Lung (tissue), 12 donors: ENCODE data around the gene TBC1D22A. TPM values are rescaled to one million over a fixed set of nuclear protein-coding genes. Genes with fewer than 3 reads are reported as not detected.

Source experiments
- ATAC-seq: fragments of 200-7000 bp; cut with Tn5 transposase; one replicate; pipeline ENCODE4 v1.9.1; 2020; ENCODE audit warnings: moderate number of reproducible peaks; ENCODE audit not compliant: insufficient read depth, low FRiP score
- DNase-seq, 3 donors: peaks; one replicate each; pipeline ENCODE4 v3.0.0-alpha.2; 2013 to 2017
- H3K27ac ChIP-seq, 2 donors: one replicate each; pipeline ENCODE4 v1.5.1; 2013; ENCODE audit warnings: mild to moderate bottlenecking in 2 of 2, moderate library complexity in 2 of 2, control low read depth in 1 of 2, inconsistent platforms in 1 of 2, low read depth in 1 of 2, low read length in 1 of 2
- H3K27me3 ChIP-seq, 3 donors: one replicate each; pipeline ENCODE4 v1.5.1; 2013; ENCODE audit warnings: low read length in 2 of 3; ENCODE audit not compliant: control insufficient read depth in 3 of 3, insufficient read depth in 3 of 3
- H3K36me3 ChIP-seq, 4 donors: one replicate each; pipeline ENCODE4 v1.5.1; 2013; ENCODE audit warnings: low read length in 4 of 4, mild to moderate bottlenecking in 1 of 4, moderate library complexity in 1 of 4; ENCODE audit not compliant: control insufficient read depth in 4 of 4, insufficient read depth in 4 of 4
- H3K4me1 ChIP-seq, 5 donors: one replicate each; pipeline ENCODE4 v1.5.1; 2013; ENCODE audit warnings: low read length in 5 of 5, mild to moderate bottlenecking in 2 of 5, moderate library complexity in 1 of 5; ENCODE audit not compliant: control insufficient read depth in 5 of 5, insufficient read depth in 5 of 5
- H3K4me3 ChIP-seq: one replicate; pipeline ENCODE4 v1.5.1; 2013; ENCODE audit warnings: mild to moderate bottlenecking, control low read depth, moderate library complexity
- H3K9ac ChIP-seq, 2 donors: one replicate each; pipeline ENCODE4 v1.5.1; 2013; ENCODE audit warnings: low read length in 2 of 2, control low read depth in 1 of 2; ENCODE audit not compliant: insufficient read depth in 1 of 2
- H3K9me3 ChIP-seq, 4 donors: one replicate each; pipeline ENCODE4 v1.5.1; 2013; ENCODE audit warnings: low read length in 3 of 4, mild to moderate bottlenecking in 1 of 4, moderate library complexity in 1 of 4; ENCODE audit not compliant: control insufficient read depth in 4 of 4, insufficient read depth in 3 of 4
- WGBS, 2 donors: extraction: QIAGEN DNeasy Blood & Tissue Kit; methylation state at CpG; one replicate each; pipeline ENCODE4 v1.1.7; 2013; 5-methylcytosine and 5-hydroxymethylcytosine counted together
- polyA plus RNA-seq, 2 donors: library from polyadenylated mRNA; stranded (reverse); fragments of 200-250 nt; gene quantifications; one replicate each; pipeline ENCODE4 v1.2.1, GENCODE V29; 2013
- total RNA-seq, 2 donors: library from RNA; depleted of rRNA in 1 of 2; stranded (reverse); fragments of >200 nt in 1 of 2; gene quantifications; one replicate each; pipeline ENCODE4 v1.2.1, GENCODE V29; 2014 to 2021
- TF ChIP-seq, protein P1 (sequence below): IDR thresholded peaks from 2 replicates; pipeline ENCODE4 v1.5.1; 2012; ENCODE audit warnings: mild to moderate bottlenecking; ENCODE audit errors: control extremely low read depth, extremely low read depth
- donor health status: control.
- donor health status: control.
- donor health status: Bipolar disorder and iron deficiency.
- donor health status: healthy.
- donor health status: DM: yes; HTN: yes; CAD: no.

TBC1D22A gene
- total and polyA plus RNA-seq, 4 donors, result 20.2 to 38.4 (median 21.0) TPM

DNA sequence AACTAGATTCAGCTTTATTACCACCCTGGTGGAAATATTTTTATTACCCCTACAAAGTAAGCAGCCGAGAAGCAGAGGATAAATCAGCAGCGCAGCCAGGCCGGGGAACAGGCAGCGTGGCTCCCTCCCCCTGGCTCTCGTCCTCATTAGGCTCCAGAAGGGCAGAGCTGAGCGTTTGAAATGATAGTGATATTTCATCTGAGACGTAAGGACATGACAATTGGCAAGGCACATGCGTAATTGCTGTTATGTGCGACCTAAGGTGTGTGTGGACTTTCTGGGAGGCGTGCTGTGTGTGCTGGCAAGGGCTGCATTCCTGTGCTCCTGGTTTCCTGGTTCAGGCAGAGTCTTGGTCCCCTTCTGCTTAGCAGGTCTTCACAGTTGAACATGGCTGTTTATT is 247.8 kb downstream of the TBC1D22A start:
- Histone ChIP-seq H3K36me3 (peaks cover 0 to 9% (median 7%) of the 10 kb centered on the region in 4 donors), H3K9me3 (peaks cover 0 to 2% (median 0%) of the 10 kb centered on the region in 4 donors), H3K27ac (no peak overlapping the region), H3K9ac (no peak overlapping the region), H3K4me1 (peaks cover 0 to 6% (median 0%) of the 10 kb centered on the region in 5 donors), H3K27me3 (no peaks in the 10 kb centered on the region), H3K4me3 (no peak overlapping the region)
- ATAC-seq, result no peak
- TF ChIP-seq, protein P1, sequence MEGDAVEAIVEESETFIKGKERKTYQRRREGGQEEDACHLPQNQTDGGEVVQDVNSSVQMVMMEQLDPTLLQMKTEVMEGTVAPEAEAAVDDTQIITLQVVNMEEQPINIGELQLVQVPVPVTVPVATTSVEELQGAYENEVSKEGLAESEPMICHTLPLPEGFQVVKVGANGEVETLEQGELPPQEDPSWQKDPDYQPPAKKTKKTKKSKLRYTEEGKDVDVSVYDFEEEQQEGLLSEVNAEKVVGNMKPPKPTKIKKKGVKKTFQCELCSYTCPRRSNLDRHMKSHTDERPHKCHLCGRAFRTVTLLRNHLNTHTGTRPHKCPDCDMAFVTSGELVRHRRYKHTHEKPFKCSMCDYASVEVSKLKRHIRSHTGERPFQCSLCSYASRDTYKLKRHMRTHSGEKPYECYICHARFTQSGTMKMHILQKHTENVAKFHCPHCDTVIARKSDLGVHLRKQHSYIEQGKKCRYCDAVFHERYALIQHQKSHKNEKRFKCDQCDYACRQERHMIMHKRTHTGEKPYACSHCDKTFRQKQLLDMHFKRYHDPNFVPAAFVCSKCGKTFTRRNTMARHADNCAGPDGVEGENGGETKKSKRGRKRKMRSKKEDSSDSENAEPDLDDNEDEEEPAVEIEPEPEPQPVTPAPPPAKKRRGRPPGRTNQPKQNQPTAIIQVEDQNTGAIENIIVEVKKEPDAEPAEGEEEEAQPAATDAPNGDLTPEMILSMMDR, result no peak
- DNase-seq, result no peak
- 97% methylated on average over 10 of the region's 10 CpGs for WGBS, 2 donors

DNA sequence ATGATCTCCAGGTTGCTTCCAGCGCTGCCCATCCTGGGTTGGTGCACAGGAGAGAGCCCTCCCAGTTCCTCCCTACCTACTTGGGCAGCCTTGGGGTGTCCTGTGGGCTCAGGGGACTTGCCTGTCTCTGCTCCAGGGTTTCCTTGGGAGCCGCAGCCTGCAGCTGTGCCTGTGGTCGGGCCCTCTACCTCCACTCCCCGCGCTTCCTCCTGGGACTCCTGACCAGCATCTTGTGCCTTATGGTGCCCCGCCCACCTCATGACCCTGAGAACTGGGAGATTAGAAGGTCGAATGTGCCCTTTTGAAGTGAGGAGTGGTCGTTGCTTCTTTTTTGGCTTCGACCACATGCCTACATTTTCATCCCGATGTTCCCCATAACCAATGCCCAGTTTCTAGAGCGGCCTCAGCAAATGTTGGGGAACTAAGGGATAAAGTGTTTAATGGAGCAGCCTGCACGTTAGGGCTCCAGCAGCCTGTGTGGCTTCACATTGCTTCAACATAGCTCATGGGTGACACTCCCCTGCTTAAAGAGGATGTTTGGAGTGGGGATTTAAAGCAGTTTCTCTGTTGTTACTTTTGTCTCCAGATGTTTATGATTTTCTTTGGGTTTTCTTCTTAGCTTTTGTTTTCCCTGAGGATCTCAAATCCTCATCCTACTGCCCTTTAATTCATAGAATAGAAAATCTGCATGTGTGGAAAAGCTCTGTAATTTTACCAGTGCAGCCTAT is 248.8 kb downstream of the TBC1D22A start:
- Histone ChIP-seq H3K9me3 (peaks cover 0 to 2% (median 0%) of the 10 kb centered on the region in 4 donors), H3K27me3 (no peaks in the 10 kb centered on the region), H3K9ac (no peak overlapping the region), H3K4me3 (no peak overlapping the region), H3K27ac (no peak overlapping the region), H3K36me3 (peaks cover 0 to 10% (median 7%) of the 10 kb centered on the region in 4 donors), H3K4me1 (peaks cover 0 to 9% (median 0%) of the 10 kb centered on the region in 5 donors)
- no peak for ATAC-seq
- TF ChIP-seq, protein P1, result no peak
- DNase-seq, result peak in 1 of 3 donors; percentile 4
- 89 to 92% methylated on average over 12 of the region's 12 CpGs for WGBS, 2 donors

DNA sequence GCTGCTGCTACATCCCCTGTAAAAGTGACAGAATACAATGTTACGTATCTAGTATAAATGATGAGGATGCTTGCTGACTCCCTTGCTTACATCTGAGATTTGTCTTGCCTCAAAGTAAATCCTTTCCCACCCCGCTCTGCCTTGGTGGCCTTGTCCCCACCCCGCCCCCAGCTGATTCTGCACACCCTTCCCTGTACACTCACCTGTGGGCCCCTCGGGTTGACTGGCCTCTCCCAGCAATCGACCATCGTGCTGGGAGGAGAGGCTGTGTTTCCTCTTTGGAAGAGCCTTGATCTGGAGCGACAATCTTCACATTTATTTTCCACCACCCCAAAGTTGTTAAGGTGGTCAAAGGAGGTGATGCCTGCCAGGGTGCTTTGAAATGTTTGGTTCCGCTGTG is 249.4 kb downstream of the TBC1D22A start:
- TF ChIP-seq, protein P1, result no peak
- Histone ChIP-seq H3K27me3 (no peaks in the 10 kb centered on the region), H3K27ac (no peak overlapping the region), H3K4me1 (peaks cover 0 to 9% (median 0%) of the 10 kb centered on the region in 5 donors), H3K4me3 (no peak overlapping the region), H3K9me3 (peaks cover 0 to 2% (median 0%) of the 10 kb centered on the region in 4 donors), H3K36me3 (peaks cover 0 to 7% (median 7%) of the 10 kb centered on the region in 4 donors), H3K9ac (no peak overlapping the region)
- ATAC-seq (no peak), DNase-seq (peak in 1 of 3 donors; percentile 6)
- WGBS, 2 donors, result 93 to 95% methylated on average over 8 of the region's 8 CpGs
